ENCODE data around the gene RHOBTB1.

Gene RHOBTB1

GRCh38 chr10:60821656-60822055 is 122.3 kb downstream of the RHOBTB1 start:
- Histone ChIP-seq H2AFZ (ENCODE audit: low read length) (no peak overlapping the region), H3K27ac (ENCODE audit: low read depth, low read length, poor library complexity, severe bottlenecking) (no peak overlapping the region), H4K20me1 (ENCODE audit: insufficient read depth, low read length) (no peaks in the 10 kb centered on the region)

GRCh38 chr10:60820093-60820754 is 123.8 kb downstream of the RHOBTB1 start:
- no peaks in the 10 kb centered on the region for H3K36me3 ChIP-seq (ENCODE audit: insufficient read depth, low read length)
- no peak overlapping the region for H3K9ac ChIP-seq (ENCODE audit: low read length)
- no peaks in the 10 kb centered on the region for H3K79me2 ChIP-seq (ENCODE audit: insufficient read depth, low read length)
- no peak overlapping the region for H3K4me2 ChIP-seq (ENCODE audit: low read length)
- no peak overlapping the region for H3K27ac ChIP-seq (ENCODE audit: low read depth, low read length, poor library complexity, severe bottlenecking)
- H4K20me1 ChIP-seq (ENCODE audit: insufficient read depth, low read length), result no peaks in the 10 kb centered on the region
- no peaks in the 10 kb centered on the region for H3K4me1 ChIP-seq (ENCODE audit: insufficient read depth, low read length, severe bottlenecking)
- H3F3A ChIP-seq (ENCODE audit: insufficient read depth, low read length), result no peaks in the 10 kb centered on the region
- no peaks in the 10 kb centered on the region for H3K9me3 ChIP-seq (ENCODE audit: low read length)
- H3K4me3 ChIP-seq (ENCODE audit: low read depth, low read length, poor library complexity, severe bottlenecking), result no peak overlapping the region
- no peak for TF ChIP-seq EZH2 (IDR thresholded peaks at IDR 0.05; ENCODE audit: borderline replicate concordance, low read length)
- no peak; the same call in 1 of the 2 replicates for TF ChIP-seq CTCF (IDR thresholded peaks at IDR 0.05; ENCODE audit: low read length)
- no peaks in the 10 kb centered on the region for H3K27me3 ChIP-seq (ENCODE audit: insufficient read depth, low read length)
- H3K9me2 ChIP-seq (ENCODE audit: low read depth, low read length), result no peaks in the 10 kb centered on the region
- no peak overlapping the region for H2AFZ ChIP-seq (ENCODE audit: low read length)

More at GRCh38 chr10:60821656-60822055, 122.3 kb downstream of the RHOBTB1 start:
- no peaks in the 10 kb centered on the region for H3K9me2 ChIP-seq (ENCODE audit: low read depth, low read length)
- no peaks in the 10 kb centered on the region for H3K9me3 ChIP-seq (ENCODE audit: low read length)
- no peak overlapping the region for H3K9ac ChIP-seq (ENCODE audit: low read length)
- no peaks in the 10 kb centered on the region for H3K36me3 ChIP-seq (ENCODE audit: insufficient read depth, low read length)
- H3K27me3 ChIP-seq (ENCODE audit: insufficient read depth, low read length), result no peaks in the 10 kb centered on the region
- no peaks in the 10 kb centered on the region for H3K4me1 ChIP-seq (ENCODE audit: insufficient read depth, low read length, severe bottlenecking)
- no peak overlapping the region for H3K4me2 ChIP-seq (ENCODE audit: low read length)
- no peaks in the 10 kb centered on the region for H3F3A ChIP-seq (ENCODE audit: insufficient read depth, low read length)
- H3K4me3 ChIP-seq (ENCODE audit: low read depth, low read length, poor library complexity, severe bottlenecking), result no peak overlapping the region
- TF ChIP-seq CTCF (IDR thresholded peaks at IDR 0.05; ENCODE audit: low read length), result no peak
- TF ChIP-seq EZH2 (IDR thresholded peaks at IDR 0.05; ENCODE audit: borderline replicate concordance, low read length), result no peak
- no peaks in the 10 kb centered on the region for H3K79me2 ChIP-seq (ENCODE audit: insufficient read depth, low read length)

All from OCI-LY1 (cell line).